ENCODE data around the gene CCR1.

- no peak for TF ChIP-seq CTCF (IDR thresholded peaks at IDR 0.05; ENCODE audit: poor library complexity, severe bottlenecking)
- TF ChIP-seq EZH2 (IDR thresholded peaks at IDR 0.05; ENCODE audit: borderline replicate concordance, insufficient read depth, low read length, poor library complexity, severe bottlenecking), result no peak
- TF ChIP-seq POLR2AphosphoS5 (IDR thresholded peaks at IDR 0.05), result no peak
- TF ChIP-seq TAF1 (IDR thresholded peaks at IDR 0.05; ENCODE audit: low read depth), result no peak
Observed at GRCh38 chr3:46235425-46235824, 27.3 kb upstream of the CCR1 start.
